HEK293T (cell line): ENCODE data around the gene MUC3A.

Experiments used
- BHLHE40 ChIP-seq: fragments of 450-650 bp; IDR thresholded peaks from 2 replicates; pipeline ENCODE4 v1.6.1; 2016; ENCODE audit warnings: mild to moderate bottlenecking, moderate library complexity, borderline replicate concordance
- CTBP1 ChIP-seq: fragments of 450-650 bp; IDR thresholded peaks from 2 replicates; pipeline ENCODE4 v1.6.1; 2016; ENCODE audit warnings: borderline replicate concordance
- FOXK2 ChIP-seq: fragments of 450-650 bp; IDR thresholded peaks from 2 replicates; pipeline ENCODE4 v1.6.1; 2016; ENCODE audit warnings: mild to moderate bottlenecking
- FOXM1 ChIP-seq: fragments of 450-650 bp; IDR thresholded peaks from 2 replicates; pipeline ENCODE4 v1.6.1; 2017; ENCODE audit warnings: mild to moderate bottlenecking, borderline replicate concordance
- L3MBTL2 ChIP-seq: fragments of 450-650 bp; conservative IDR thresholded peaks from 2 replicates; pipeline ENCODE4 v1.6.1; 2016; ENCODE audit warnings: mild to moderate bottlenecking
- LEF1 ChIP-seq: fragments of 450-650 bp; IDR thresholded peaks from 2 replicates; pipeline ENCODE4 v1.6.1; 2017; ENCODE audit warnings: mild to moderate bottlenecking, borderline replicate concordance
- SP1 ChIP-seq: fragments of 450-650 bp; IDR thresholded peaks from 2 replicates; pipeline ENCODE4 v1.6.1; 2017
- TARDBP ChIP-seq: fragments of 450-650 bp; IDR thresholded peaks from 2 replicates; pipeline ENCODE4 v1.6.1; 2016

DNA sequence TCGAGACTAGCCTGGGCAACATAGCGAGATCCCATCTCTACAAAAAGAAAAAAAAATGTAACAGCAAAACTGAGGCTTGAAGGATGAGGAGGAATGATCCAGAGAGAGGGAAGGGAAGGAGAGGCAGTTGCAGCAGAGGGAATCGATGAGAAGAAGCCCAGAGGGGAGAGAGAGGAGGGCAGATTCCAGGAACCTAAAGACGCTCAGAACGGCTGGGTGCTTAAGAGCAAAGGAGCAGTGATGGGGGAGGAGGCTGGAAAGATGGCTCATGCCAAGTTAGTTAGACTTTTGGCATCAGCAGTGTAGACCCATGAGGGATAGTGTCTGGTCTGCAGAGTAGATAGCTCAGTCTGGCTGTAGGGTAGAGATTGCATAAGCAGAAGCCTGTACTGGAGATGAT, 60.3 kb downstream of the MUC3A start:
- TF ChIP-seq SP1 (no peak), LEF1 (no peak), FOXK2 (no peak), FOXM1 (no peak), L3MBTL2 (no peak), CTBP1 (no peak), BHLHE40 (no peak), TARDBP (no peak)
